ENCODE data around the gene MST1.

The MST1 gene

GRCh38 chr3:49681232-49681522, 8.1 kb downstream of the MST1 start:
- Histone ChIP-seq H3K27ac (ENCODE audit: low read length) (no peak overlapping the region), H3K4me3 (ENCODE audit: low read length) (no peak overlapping the region), H3K9me3 (ENCODE audit: control insufficient read depth, low read depth, low read length) (no peaks in the 10 kb centered on the region), H3K36me3 (ENCODE audit: control insufficient read depth, low read depth, low read length) (peaks cover 71% of the 10 kb centered on the region), H3K4me1 (ENCODE audit: control insufficient read depth, low read depth, low read length) (no peaks in the 10 kb centered on the region), H3K9ac (ENCODE audit: low read length) (no peak overlapping the region), H3K27me3 (ENCODE audit: control insufficient read depth, insufficient read depth, low read length) (no peaks in the 10 kb centered on the region)

- Histone ChIP-seq H3K4me1 (ENCODE audit: control insufficient read depth, low read depth, low read length) (no peaks in the 10 kb centered on the region), H3K9ac (ENCODE audit: low read length) (no peak overlapping the region), H3K36me3 (ENCODE audit: control insufficient read depth, low read depth, low read length) (peaks cover 73% of the 10 kb centered on the region), H3K27ac (ENCODE audit: low read length) (no peak overlapping the region), H3K4me3 (ENCODE audit: low read length) (no peak overlapping the region), H3K27me3 (ENCODE audit: control insufficient read depth, insufficient read depth, low read length) (no peaks in the 10 kb centered on the region), H3K9me3 (ENCODE audit: control insufficient read depth, low read depth, low read length) (no peaks in the 10 kb centered on the region)
These were observed 8.6 kb downstream of the MST1 start for GRCh38 chr3:49680493-49681231.

- no peaks in the 10 kb centered on the region for H3K27me3 ChIP-seq (ENCODE audit: control insufficient read depth, insufficient read depth, low read length)
- H3K4me1 ChIP-seq (ENCODE audit: control insufficient read depth, low read depth, low read length): no peaks in the 10 kb centered on the region
- no peak overlapping the region for H3K9ac ChIP-seq (ENCODE audit: low read length)
- H3K36me3 ChIP-seq (ENCODE audit: control insufficient read depth, low read depth, low read length): peaks cover 49% of the 10 kb centered on the region
- H3K9me3 ChIP-seq (ENCODE audit: control insufficient read depth, low read depth, low read length): no peaks in the 10 kb centered on the region
- no peak overlapping the region for H3K4me3 ChIP-seq (ENCODE audit: low read length)
- no peak overlapping the region for H3K27ac ChIP-seq (ENCODE audit: low read length)
These were observed 13.4 kb downstream of the MST1 start for GRCh38 chr3:49675912-49676311.

GRCh38 chr3:49674497-49674983, 14.7 kb downstream of the MST1 start:
- H3K4me3 ChIP-seq (ENCODE audit: low read length): peak overlapping the region; percentile 85
- H3K27ac ChIP-seq (ENCODE audit: low read length): no peak overlapping the region
- H3K36me3 ChIP-seq (ENCODE audit: control insufficient read depth, low read depth, low read length): peaks cover 35% of the 10 kb centered on the region
- H3K9ac ChIP-seq (ENCODE audit: low read length): peak overlapping the region; percentile 83
- H3K27me3 ChIP-seq (ENCODE audit: control insufficient read depth, insufficient read depth, low read length): no peaks in the 10 kb centered on the region
- H3K9me3 ChIP-seq (ENCODE audit: control insufficient read depth, low read depth, low read length): no peaks in the 10 kb centered on the region
- no peaks in the 10 kb centered on the region for H3K4me1 ChIP-seq (ENCODE audit: control insufficient read depth, low read depth, low read length)

- H3K27ac ChIP-seq (ENCODE audit: low read length): peak within 1 kb of the TSS; percentile 82
- no peaks in the 10 kb centered on the region for H3K9me3 ChIP-seq (ENCODE audit: control insufficient read depth, low read depth, low read length)
- H3K36me3 ChIP-seq (ENCODE audit: control insufficient read depth, low read depth, low read length): peaks cover 29% of the 10 kb centered on the region
- peak within 1 kb of the TSS; percentile 85 for H3K4me3 ChIP-seq (ENCODE audit: low read length)
- H3K9ac ChIP-seq (ENCODE audit: low read length): peak within 1 kb of the TSS; percentile 83
- H3K4me1 ChIP-seq (ENCODE audit: control insufficient read depth, low read depth, low read length): no peaks in the 10 kb centered on the region
- H3K27me3 ChIP-seq (ENCODE audit: control insufficient read depth, insufficient read depth, low read length): no peaks in the 10 kb centered on the region
These were observed 15.4 kb downstream of the MST1 start, which contains the start of gene APEH for GRCh38 chr3:49673715-49674496. Gene APEH, plus strand, starts transcription at chr3:49674351. Its CDS starts 51 bp downstream, at chr3:49674402.

GRCh38 chr3:49673121-49673714, 16.1 kb downstream of the MST1 start:
- Histone ChIP-seq H3K9me3 (ENCODE audit: control insufficient read depth, low read depth, low read length) (no peaks in the 10 kb centered on the region), H3K4me3 (ENCODE audit: low read length) (peak overlapping the region; percentile 85), H3K9ac (ENCODE audit: low read length) (peak overlapping the region; percentile 83), H3K36me3 (ENCODE audit: control insufficient read depth, low read depth, low read length) (peaks cover 22% of the 10 kb centered on the region), H3K27ac (ENCODE audit: low read length) (peak overlapping the region; percentile 82), H3K4me1 (ENCODE audit: control insufficient read depth, low read depth, low read length) (no peaks in the 10 kb centered on the region), H3K27me3 (ENCODE audit: control insufficient read depth, insufficient read depth, low read length) (no peaks in the 10 kb centered on the region)

GRCh38 chr3:49671291-49672288, 17.7 kb downstream of the MST1 start:
- H3K9me3 ChIP-seq (ENCODE audit: control insufficient read depth, low read depth, low read length): no peaks in the 10 kb centered on the region
- no peaks in the 10 kb centered on the region for H3K4me1 ChIP-seq (ENCODE audit: control insufficient read depth, low read depth, low read length)
- H3K27ac ChIP-seq (ENCODE audit: low read length): no peak overlapping the region
- peaks cover 6% of the 10 kb centered on the region for H3K36me3 ChIP-seq (ENCODE audit: control insufficient read depth, low read depth, low read length)
- peak overlapping the region; percentile 14 for H3K9ac ChIP-seq (ENCODE audit: low read length)
- no peak overlapping the region for H3K4me3 ChIP-seq (ENCODE audit: low read length)
- H3K27me3 ChIP-seq (ENCODE audit: control insufficient read depth, insufficient read depth, low read length): no peaks in the 10 kb centered on the region

- Histone ChIP-seq H3K27me3 (ENCODE audit: control insufficient read depth, insufficient read depth, low read length) (no peaks in the 10 kb centered on the region), H3K9me3 (ENCODE audit: control insufficient read depth, low read depth, low read length) (no peaks in the 10 kb centered on the region), H3K4me1 (ENCODE audit: control insufficient read depth, low read depth, low read length) (no peaks in the 10 kb centered on the region), H3K36me3 (ENCODE audit: control insufficient read depth, low read depth, low read length) (no peaks in the 10 kb centered on the region), H3K27ac (ENCODE audit: low read length) (no peak overlapping the region), H3K9ac (ENCODE audit: low read length) (no peak overlapping the region), H3K4me3 (ENCODE audit: low read length) (no peak overlapping the region)
These were observed 18.4 kb downstream of the MST1 start for GRCh38 chr3:49670940-49671290.

- H3K9ac ChIP-seq (ENCODE audit: low read length): no peak overlapping the region
These were observed 19.9 kb downstream of the MST1 start for GRCh38 chr3:49669352-49669751.

GRCh38 chr3:49668861-49669260, 20.4 kb downstream of the MST1 start:
- H3K4me3 ChIP-seq (ENCODE audit: low read length): no peak overlapping the region
- H3K9me3 ChIP-seq (ENCODE audit: control insufficient read depth, low read depth, low read length): no peaks in the 10 kb centered on the region
- H3K36me3 ChIP-seq (ENCODE audit: control insufficient read depth, low read depth, low read length): no peaks in the 10 kb centered on the region
- H3K27ac ChIP-seq (ENCODE audit: low read length): no peak overlapping the region
- H3K27me3 ChIP-seq (ENCODE audit: control insufficient read depth, insufficient read depth, low read length): no peaks in the 10 kb centered on the region
- H3K9ac ChIP-seq (ENCODE audit: low read length): no peak overlapping the region
- no peaks in the 10 kb centered on the region for H3K4me1 ChIP-seq (ENCODE audit: control insufficient read depth, low read depth, low read length)

More at GRCh38 chr3:49669352-49669751, 19.9 kb downstream of the MST1 start:
- no peaks in the 10 kb centered on the region for H3K4me1 ChIP-seq (ENCODE audit: control insufficient read depth, low read depth, low read length)
- H3K4me3 ChIP-seq (ENCODE audit: low read length): no peak overlapping the region
- H3K27ac ChIP-seq (ENCODE audit: low read length): no peak overlapping the region
- no peaks in the 10 kb centered on the region for H3K27me3 ChIP-seq (ENCODE audit: control insufficient read depth, insufficient read depth, low read length)
- no peaks in the 10 kb centered on the region for H3K36me3 ChIP-seq (ENCODE audit: control insufficient read depth, low read depth, low read length)
- no peaks in the 10 kb centered on the region for H3K9me3 ChIP-seq (ENCODE audit: control insufficient read depth, low read depth, low read length)

GRCh38 chr3:49668414-49668797, 20.9 kb downstream of the MST1 start:
- Histone ChIP-seq H3K9me3 (ENCODE audit: control insufficient read depth, low read depth, low read length) (no peaks in the 10 kb centered on the region), H3K27ac (ENCODE audit: low read length) (no peak overlapping the region), H3K4me1 (ENCODE audit: control insufficient read depth, low read depth, low read length) (no peaks in the 10 kb centered on the region), H3K9ac (ENCODE audit: low read length) (no peak overlapping the region), H3K27me3 (ENCODE audit: control insufficient read depth, insufficient read depth, low read length) (no peaks in the 10 kb centered on the region), H3K36me3 (ENCODE audit: control insufficient read depth, low read depth, low read length) (no peaks in the 10 kb centered on the region), H3K4me3 (ENCODE audit: low read length) (no peak overlapping the region)
